ENCODE measurements around the gene BRS3.

GRCh38 chrX:136487647-136488046 is at the start of gene BRS3:
- TF ChIP-seq RAD21 (CRISPR knock-in tag; conservative IDR thresholded peaks at IDR 0.05 in 1 of 2, IDR thresholded peaks at IDR 0.05 in 1 of 2) (no peak), ZNF699 (CRISPR knock-in tag; IDR thresholded peaks at IDR 0.05; ENCODE audit: insufficient replicate concordance) (no peak)
